Mesendoderm (in vitro differentiated cells): ENCODE data around the gene ABCA5.

Experiments
- DNase-seq: peaks from one replicate; pipeline ENCODE4 v3.0.0; 2013
- H2AK5ac ChIP-seq: 2 replicates; pipeline ENCODE4 v1.6.1; 2013; ENCODE audit warnings: low read length, inconsistent platforms
- H2BK120ac ChIP-seq: 2 replicates; pipeline ENCODE4 v1.6.1; 2013; ENCODE audit warnings: low read depth, mild to moderate bottlenecking, low read length, moderate library complexity, mixed read lengths
- H2BK15ac ChIP-seq: replicated peaks from 2 replicates; pipeline ENCODE4 v1.6.1; 2013; ENCODE audit warnings: low read depth, mild to moderate bottlenecking, moderate library complexity
- H2BK5ac ChIP-seq: 2 replicates; pipeline ENCODE4 v1.6.1; 2013; ENCODE audit warnings: low read length, inconsistent platforms
- H3K18ac ChIP-seq: 2 replicates; pipeline ENCODE4 v1.6.1; 2013; ENCODE audit warnings: mild to moderate bottlenecking, low read length, mixed read lengths
- H3K23ac ChIP-seq: one replicate; pipeline ENCODE4 v1.6.1; 2013; ENCODE audit warnings: low read length
- H3K27ac ChIP-seq: 2 replicates; pipeline ENCODE4 v1.5.1; 2013; ENCODE audit warnings: low read depth, mild to moderate bottlenecking, inconsistent platforms, low read length, moderate library complexity
- H3K27me3 ChIP-seq: 2 replicates; pipeline ENCODE4 v1.6.1; 2013; ENCODE audit warnings: low read length, control low read depth, mild to moderate bottlenecking, inconsistent platforms; ENCODE audit not compliant: insufficient read depth, poor library complexity
- H3K36me3 ChIP-seq: 2 replicates; pipeline ENCODE4 v1.6.1; 2013; ENCODE audit warnings: low read length, inconsistent platforms; ENCODE audit not compliant: control insufficient read depth, insufficient read depth
- H3K4ac ChIP-seq: one replicate; pipeline ENCODE4 v1.6.1; 2013; ENCODE audit warnings: low read depth, mild to moderate bottlenecking, low read length, moderate library complexity
- H3K4me1 ChIP-seq: 2 replicates; pipeline ENCODE4 v1.6.1; 2013; ENCODE audit warnings: low read depth, low read length, inconsistent platforms; ENCODE audit not compliant: control insufficient read depth
- H3K4me2 ChIP-seq: 2 replicates; pipeline ENCODE4 v1.6.1; 2013; ENCODE audit warnings: low read length
- H3K4me3 ChIP-seq: 2 replicates; pipeline ENCODE4 v1.5.1; 2013; ENCODE audit warnings: mild to moderate bottlenecking, low read length
- H3K56ac ChIP-seq: one replicate; pipeline ENCODE4 v1.6.1; 2013; ENCODE audit warnings: low read length
- H3K79me1 ChIP-seq: 2 replicates; pipeline ENCODE4 v1.6.1; 2013; ENCODE audit warnings: low read length, inconsistent platforms
- H3K79me2 ChIP-seq: 2 replicates; pipeline ENCODE4 v1.6.1; 2013; ENCODE audit warnings: mild to moderate bottlenecking, low read length; ENCODE audit not compliant: control insufficient read depth, insufficient read depth
- H3K9ac ChIP-seq: 2 replicates; pipeline ENCODE4 v1.6.1; 2013; ENCODE audit warnings: low read length, inconsistent platforms
- H4K5ac ChIP-seq: one replicate; pipeline ENCODE4 v1.6.1; 2013; ENCODE audit warnings: low read length
- H4K8ac ChIP-seq: one replicate; pipeline ENCODE4 v1.6.1; 2013; ENCODE audit warnings: low read depth, mild to moderate bottlenecking, control low read depth, low read length, moderate library complexity
- WGBS: extraction: QIAGEN DNeasy Blood & Tissue Kit; methylation state at CpG from one replicate; pipeline ENCODE4 v1.1.7; 2013; ENCODE audit warnings: low lambda C conversion rate, missing lambda C conversion rate; ENCODE audit not compliant: insufficient coverage; ENCODE audit errors: extremely low coverage; 5-methylcytosine and 5-hydroxymethylcytosine counted together

ABCA5 gene

DNA sequence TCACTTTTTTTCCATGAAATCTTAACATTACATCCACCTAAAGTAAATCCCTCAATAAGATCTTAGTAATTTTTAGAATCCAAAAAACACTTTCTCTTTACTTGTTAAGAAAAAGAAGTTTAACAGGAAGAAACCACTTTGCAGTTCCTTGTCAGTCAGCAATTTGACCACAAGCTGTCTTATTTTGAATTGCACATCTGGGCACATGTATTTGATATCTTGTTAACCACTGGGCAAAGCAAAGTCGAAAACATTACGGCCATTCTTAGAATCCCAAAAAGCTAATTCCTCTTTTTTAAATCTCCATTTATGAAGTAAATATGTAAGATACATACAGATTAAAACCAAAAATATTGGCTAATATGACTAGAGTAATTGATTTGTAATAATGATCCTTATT, 99.4 kb downstream of the ABCA5 start:
- Histone ChIP-seq H2BK15ac (no peak overlapping the region), H3K27me3 (no peaks in the 10 kb centered on the region), H3K36me3 (no peaks in the 10 kb centered on the region), H3K79me1 (no peaks in the 10 kb centered on the region), H2AK5ac (no peak overlapping the region), H3K27ac (no peak overlapping the region), H4K5ac (no peak overlapping the region), H3K4me1 (no peaks in the 10 kb centered on the region), H3K4me2 (no peak overlapping the region), H2BK120ac (no peak overlapping the region), H3K4ac (no peak overlapping the region), H3K23ac (no peak overlapping the region), H3K56ac (no peak overlapping the region), H4K8ac (no peak overlapping the region), H3K18ac (no peak overlapping the region), H3K79me2 (no peaks in the 10 kb centered on the region), H2BK5ac (no peak overlapping the region), H3K9ac (no peak overlapping the region), H3K4me3 (no peak overlapping the region)
- WGBS: no CpG with 5 or more reads among the region's 2 CpGs
- no peak for DNase-seq

DNA sequence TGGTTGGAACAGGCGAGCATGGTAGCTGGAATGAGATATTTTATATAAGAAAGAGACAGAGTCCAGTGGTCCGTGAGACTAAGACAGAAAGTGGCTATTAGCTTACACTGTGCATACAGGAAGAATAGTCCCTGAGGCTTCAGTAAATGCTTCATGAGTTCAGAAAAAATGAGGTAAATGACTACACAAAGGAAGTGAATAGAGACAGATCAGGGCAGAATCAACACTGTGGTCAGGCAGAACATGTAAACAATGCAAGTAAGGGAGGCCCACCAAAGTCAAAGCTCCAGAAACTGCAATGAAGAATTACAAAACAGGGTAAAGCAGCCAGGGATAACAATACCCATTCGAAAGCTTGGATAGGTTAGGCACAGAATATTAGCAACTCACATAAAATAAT, 103.1 kb downstream of the ABCA5 start:
- Histone ChIP-seq H3K27me3 (no peaks in the 10 kb centered on the region), H3K4me3 (no peak overlapping the region), H3K23ac (no peak overlapping the region), H3K4ac (no peak overlapping the region), H3K18ac (no peak overlapping the region), H3K79me2 (no peaks in the 10 kb centered on the region), H3K9ac (no peak overlapping the region), H2BK120ac (no peak overlapping the region), H3K4me1 (no peaks in the 10 kb centered on the region), H2BK15ac (no peak overlapping the region), H4K8ac (no peak overlapping the region), H3K4me2 (no peak overlapping the region), H2AK5ac (no peak overlapping the region), H3K56ac (no peak overlapping the region), H3K79me1 (no peaks in the 10 kb centered on the region), H4K5ac (no peak overlapping the region), H2BK5ac (no peak overlapping the region), H3K36me3 (no peaks in the 10 kb centered on the region), H3K27ac (no peak overlapping the region)
- no CpG with 5 or more reads among the region's 3 CpGs for WGBS
- no peak for DNase-seq

DNA sequence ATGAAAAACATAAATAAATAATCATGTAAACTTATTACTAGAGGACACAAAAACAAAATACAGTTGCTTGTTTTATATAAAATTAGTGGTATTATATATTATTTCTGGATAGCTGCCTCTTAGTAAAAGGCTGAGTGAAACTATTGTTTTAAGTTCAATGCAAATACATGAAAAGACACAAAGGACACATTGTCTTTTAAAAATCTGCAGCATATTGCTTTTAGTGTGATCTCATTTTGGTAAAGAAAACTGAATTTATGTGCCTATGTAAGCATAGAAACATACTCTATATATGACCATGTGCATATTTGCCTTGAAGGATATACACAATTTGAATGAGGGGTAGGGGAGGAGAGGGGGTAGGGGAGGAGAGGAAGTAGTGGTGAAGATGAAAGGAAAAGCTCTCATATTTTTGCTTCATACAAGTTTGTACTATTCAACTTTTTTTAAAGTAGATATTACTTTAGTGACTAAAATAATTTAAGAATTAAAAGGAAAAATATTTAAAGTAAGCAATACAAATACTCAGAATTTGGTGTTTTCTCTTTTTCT, 104.2 kb downstream of the ABCA5 start:
- H3K79me2 ChIP-seq: no peaks in the 10 kb centered on the region
- H2BK120ac ChIP-seq: no peak overlapping the region
- H3K36me3 ChIP-seq: no peaks in the 10 kb centered on the region
- H3K18ac ChIP-seq: no peak overlapping the region
- no peak for DNase-seq
- no peak overlapping the region for H3K4me2 ChIP-seq
- H4K5ac ChIP-seq: no peak overlapping the region
- no peak overlapping the region for H3K27ac ChIP-seq
- H3K23ac ChIP-seq: no peak overlapping the region
- no peak overlapping the region for H3K9ac ChIP-seq
- H3K4me3 ChIP-seq: no peak overlapping the region
- H3K56ac ChIP-seq: no peak overlapping the region
- H2BK15ac ChIP-seq: no peak overlapping the region
- no peak overlapping the region for H4K8ac ChIP-seq
- H3K4ac ChIP-seq: no peak overlapping the region
- no peaks in the 10 kb centered on the region for H3K27me3 ChIP-seq
- H3K4me1 ChIP-seq: no peaks in the 10 kb centered on the region
- no peak overlapping the region for H2AK5ac ChIP-seq
- no peak overlapping the region for H2BK5ac ChIP-seq
- no peaks in the 10 kb centered on the region for H3K79me1 ChIP-seq

DNA sequence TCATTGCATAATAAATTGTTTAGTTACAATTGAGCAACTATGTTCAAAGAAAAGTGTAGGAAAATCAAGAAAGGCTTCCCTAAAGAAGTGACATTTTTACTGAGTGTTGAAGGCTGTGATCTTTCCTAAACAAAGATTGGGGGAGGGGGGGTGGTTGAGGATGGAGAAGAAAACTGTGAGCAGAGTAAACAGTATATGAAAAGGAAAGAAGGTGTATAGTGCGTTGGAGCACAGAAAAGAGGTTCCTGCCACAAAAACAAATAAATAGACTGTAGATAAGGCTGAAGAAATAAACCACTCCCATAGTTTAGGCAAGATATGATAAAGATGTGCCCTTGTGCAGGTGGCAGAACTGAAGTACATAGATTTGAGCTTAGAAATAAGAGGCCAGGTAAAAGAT, 106.8 kb downstream of the ABCA5 start:
- H2BK120ac ChIP-seq: no peak overlapping the region
- no peaks in the 10 kb centered on the region for H3K36me3 ChIP-seq
- no peak overlapping the region for H3K18ac ChIP-seq
- no peaks in the 10 kb centered on the region for H3K79me1 ChIP-seq
- no peaks in the 10 kb centered on the region for H3K4me1 ChIP-seq
- H3K9ac ChIP-seq: no peak overlapping the region
- no peak overlapping the region for H3K23ac ChIP-seq
- no peak overlapping the region for H2AK5ac ChIP-seq
- H3K27ac ChIP-seq: no peak overlapping the region
- no peak for DNase-seq
- no peak overlapping the region for H3K4me2 ChIP-seq
- no peaks in the 10 kb centered on the region for H3K27me3 ChIP-seq
- H3K56ac ChIP-seq: no peak overlapping the region
- H3K4me3 ChIP-seq: no peak overlapping the region
- H3K4ac ChIP-seq: no peak overlapping the region
- H2BK5ac ChIP-seq: no peak overlapping the region
- no peak overlapping the region for H4K8ac ChIP-seq
- H3K79me2 ChIP-seq: no peaks in the 10 kb centered on the region
- no peak overlapping the region for H2BK15ac ChIP-seq
- no peak overlapping the region for H4K5ac ChIP-seq
- WGBS: no CpG with 5 or more reads among the region's 1 CpG

DNA sequence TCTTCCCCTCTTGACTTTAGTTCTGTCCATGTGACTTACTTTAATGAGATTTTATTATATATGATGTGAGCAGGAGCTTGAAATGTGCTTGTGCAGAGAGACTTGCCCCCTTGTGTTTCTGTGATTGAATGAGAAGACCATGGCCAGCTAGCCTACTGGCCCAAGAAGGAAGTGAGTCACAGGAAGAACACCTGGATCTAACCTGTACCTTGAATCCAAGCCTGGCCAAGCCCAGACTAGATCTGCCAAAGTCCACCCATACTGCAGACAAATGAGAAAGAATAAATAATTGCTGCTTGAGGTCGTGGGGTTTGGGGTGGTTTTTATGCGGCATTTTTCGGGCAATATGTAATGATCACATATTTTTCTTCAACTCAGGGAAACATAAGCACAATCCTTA, 107.9 kb downstream of the ABCA5 start:
- Histone ChIP-seq H2BK120ac (no peak overlapping the region), H3K79me2 (no peaks in the 10 kb centered on the region), H3K18ac (no peak overlapping the region), H3K27ac (no peak overlapping the region), H3K56ac (no peak overlapping the region), H2AK5ac (no peak overlapping the region), H3K79me1 (no peaks in the 10 kb centered on the region), H3K27me3 (no peaks in the 10 kb centered on the region), H3K9ac (no peak overlapping the region), H2BK15ac (no peak overlapping the region), H3K4ac (no peak overlapping the region), H3K4me2 (no peak overlapping the region), H3K36me3 (no peaks in the 10 kb centered on the region), H4K8ac (no peak overlapping the region), H2BK5ac (no peak overlapping the region), H3K4me1 (no peaks in the 10 kb centered on the region), H3K23ac (no peak overlapping the region), H3K4me3 (no peak overlapping the region), H4K5ac (no peak overlapping the region)
- no peak for DNase-seq
- no CpG with 5 or more reads among the region's 3 CpGs for WGBS

DNA sequence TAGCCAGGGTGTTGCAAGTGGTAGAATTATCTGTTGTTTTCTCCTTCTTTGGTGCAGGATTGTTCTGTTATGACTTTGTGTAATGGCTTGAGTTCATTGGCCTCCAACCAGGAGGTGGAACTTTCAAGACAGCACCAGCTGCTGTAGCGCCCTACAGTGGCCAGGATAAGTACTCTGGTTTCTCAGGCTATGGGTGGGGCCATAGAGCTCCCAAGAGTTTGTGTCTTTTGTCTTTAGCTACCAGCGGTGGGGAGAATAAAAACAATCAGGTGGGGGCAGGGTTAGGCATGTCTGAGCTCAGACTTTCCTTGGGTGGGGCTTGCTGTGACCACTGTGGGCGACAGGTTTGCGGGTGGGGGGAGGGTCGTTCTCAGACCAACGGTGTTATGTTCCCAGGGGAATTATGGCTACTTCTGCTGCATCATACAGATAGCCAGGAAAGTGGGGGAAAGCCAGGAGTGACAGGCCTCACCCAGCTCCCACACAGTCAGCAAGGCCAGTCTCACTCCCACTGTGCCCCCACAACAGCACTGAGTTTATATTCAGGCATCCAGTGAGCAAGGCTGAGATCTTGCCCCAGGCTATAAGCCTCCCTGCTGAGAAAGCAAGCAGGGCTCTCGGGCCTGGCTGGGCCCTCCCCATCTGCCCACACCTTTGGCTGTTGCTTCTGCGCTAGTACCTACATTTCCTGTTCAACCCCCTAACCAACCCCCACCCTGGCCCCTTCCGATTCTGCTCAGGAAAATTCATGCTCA, 113.7 kb downstream of the ABCA5 start:
- H3K27ac ChIP-seq: no peak overlapping the region
- H3K79me2 ChIP-seq: no peaks in the 10 kb centered on the region
- H3K4me1 ChIP-seq: no peaks in the 10 kb centered on the region
- no peak overlapping the region for H3K4me3 ChIP-seq
- H2BK120ac ChIP-seq: no peak overlapping the region
- no peak overlapping the region for H3K4me2 ChIP-seq
- H3K56ac ChIP-seq: no peak overlapping the region
- no peak overlapping the region for H3K4ac ChIP-seq
- WGBS: no CpG with 5 or more reads among the region's 9 CpGs
- no peak overlapping the region for H2BK5ac ChIP-seq
- H3K27me3 ChIP-seq: no peaks in the 10 kb centered on the region
- no peak overlapping the region for H3K23ac ChIP-seq
- H2AK5ac ChIP-seq: no peak overlapping the region
- no peak overlapping the region for H4K5ac ChIP-seq
- no peak overlapping the region for H3K18ac ChIP-seq
- DNase-seq: peak; percentile 61
- H4K8ac ChIP-seq: no peak overlapping the region
- H3K36me3 ChIP-seq: no peaks in the 10 kb centered on the region
- H2BK15ac ChIP-seq: no peak overlapping the region
- H3K79me1 ChIP-seq: no peaks in the 10 kb centered on the region
- no peak overlapping the region for H3K9ac ChIP-seq
